ENCODE data around the gene ZNF202.
"Not testable (repeated sequence)": the region's sequence is repeated elsewhere in the genome, so short reads cannot be mapped to it uniquely, and the experiment has no call there.

The ZNF202 gene

GRCh38 chr11:123712627-123713026 is 28.8 kb downstream of the ZNF202 start:
- not testable (repeated sequence) for ATAC-seq, H3K36me3 Mint-ChIP-seq, H3K27ac Mint-ChIP-seq, H3K4me1 Mint-ChIP-seq, H3K4me3 Mint-ChIP-seq, H3K9me3 Mint-ChIP-seq
- peaks cover 20% of the 10 kb centered on the region for H3K27me3 Mint-ChIP-seq

- Mint-ChIP-seq H3K27ac (no peak overlapping the region), H3K36me3 (no peaks in the 10 kb centered on the region), H3K27me3 (peaks cover 24% of the 10 kb centered on the region), H3K9me3 (no peaks in the 10 kb centered on the region), H3K4me3 (no peak overlapping the region), H3K4me1 (peaks cover 5% of the 10 kb centered on the region)
- ATAC-seq, result no peak
Measured at GRCh38 chr11:123707606-123708205, 33.8 kb downstream of the ZNF202 start.

GRCh38 chr11:123707206-123707605 is 34.3 kb downstream of the ZNF202 start:
- H3K9me3 Mint-ChIP-seq, result no peaks in the 10 kb centered on the region
- no peak overlapping the region for H3K27ac Mint-ChIP-seq
- H3K4me3 Mint-ChIP-seq, result no peak overlapping the region
- H3K4me1 Mint-ChIP-seq, result peaks cover 10% of the 10 kb centered on the region
- H3K36me3 Mint-ChIP-seq, result no peaks in the 10 kb centered on the region
- no peak for ATAC-seq
- H3K27me3 Mint-ChIP-seq, result peaks cover 28% of the 10 kb centered on the region

DNA sequence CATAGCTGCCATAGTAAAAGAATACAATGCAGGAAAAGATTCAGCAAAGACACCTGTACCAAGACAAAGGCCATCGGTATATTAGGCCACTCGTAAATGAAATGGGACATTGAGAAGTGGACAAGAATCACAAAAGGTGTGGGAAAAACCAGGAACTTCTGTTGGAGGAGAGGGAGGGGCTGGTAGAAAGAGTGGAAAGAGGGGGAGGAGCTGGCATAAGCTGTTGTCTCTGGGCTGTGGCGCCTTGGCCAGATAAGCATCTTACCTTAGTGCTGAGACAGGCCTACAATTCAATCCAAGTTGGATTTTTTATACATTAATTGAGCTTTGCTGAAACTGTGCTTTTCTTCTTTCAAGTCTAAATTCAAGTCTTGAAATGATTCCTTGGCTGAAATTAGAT is 37.1 kb downstream of the ZNF202 start:
- H3K9me3 Mint-ChIP-seq, result no peaks in the 10 kb centered on the region
- H3K27me3 Mint-ChIP-seq, result peaks cover 21% of the 10 kb centered on the region
- H3K4me3 Mint-ChIP-seq, result no peak overlapping the region
- no peak overlapping the region for H3K27ac Mint-ChIP-seq
- no peak for ATAC-seq
- H3K4me1 Mint-ChIP-seq, result peaks cover 7% of the 10 kb centered on the region
- no peaks in the 10 kb centered on the region for H3K36me3 Mint-ChIP-seq

GRCh38 chr11:123702696-123703095 is 38.8 kb downstream of the ZNF202 start:
- peaks cover 7% of the 10 kb centered on the region for H3K4me1 Mint-ChIP-seq
- H3K27me3 Mint-ChIP-seq, result peaks cover 21% of the 10 kb centered on the region
- ATAC-seq, result no peak
- H3K36me3 Mint-ChIP-seq, result no peaks in the 10 kb centered on the region
- no peak overlapping the region for H3K27ac Mint-ChIP-seq
- no peak overlapping the region for H3K4me3 Mint-ChIP-seq
- no peaks in the 10 kb centered on the region for H3K9me3 Mint-ChIP-seq

GRCh38 chr11:123702139-123702538 is 39.3 kb downstream of the ZNF202 start:
- no peak for ATAC-seq
- peaks cover 7% of the 10 kb centered on the region for H3K4me1 Mint-ChIP-seq
- no peaks in the 10 kb centered on the region for H3K36me3 Mint-ChIP-seq
- no peaks in the 10 kb centered on the region for H3K9me3 Mint-ChIP-seq
- no peak overlapping the region for H3K27ac Mint-ChIP-seq
- H3K27me3 Mint-ChIP-seq, result peaks cover 21% of the 10 kb centered on the region
- H3K4me3 Mint-ChIP-seq, result no peak overlapping the region

DNA sequence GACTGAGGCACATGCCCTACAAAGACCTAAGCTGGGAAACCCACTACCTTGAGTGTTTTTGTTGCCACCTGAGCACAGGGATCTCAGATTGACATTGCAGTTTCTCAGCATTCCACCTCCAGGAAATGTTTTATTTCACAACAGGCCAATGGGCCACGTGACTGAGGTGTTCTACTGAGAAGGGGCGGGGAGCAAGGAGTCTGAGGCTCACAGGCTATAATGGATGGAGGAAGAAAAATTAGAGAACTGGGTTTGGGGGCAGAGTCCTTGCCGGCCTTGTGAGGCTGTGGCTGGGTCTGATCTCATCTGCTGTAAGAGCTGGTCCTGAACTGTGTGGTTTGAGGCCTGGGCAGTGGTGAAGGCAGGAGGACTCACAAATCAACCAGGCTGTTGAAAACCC is 40.7 kb downstream of the ZNF202 start:
- Mint-ChIP-seq H3K27me3 (peaks cover 21% of the 10 kb centered on the region), H3K4me1 (peaks cover 7% of the 10 kb centered on the region)

DNA sequence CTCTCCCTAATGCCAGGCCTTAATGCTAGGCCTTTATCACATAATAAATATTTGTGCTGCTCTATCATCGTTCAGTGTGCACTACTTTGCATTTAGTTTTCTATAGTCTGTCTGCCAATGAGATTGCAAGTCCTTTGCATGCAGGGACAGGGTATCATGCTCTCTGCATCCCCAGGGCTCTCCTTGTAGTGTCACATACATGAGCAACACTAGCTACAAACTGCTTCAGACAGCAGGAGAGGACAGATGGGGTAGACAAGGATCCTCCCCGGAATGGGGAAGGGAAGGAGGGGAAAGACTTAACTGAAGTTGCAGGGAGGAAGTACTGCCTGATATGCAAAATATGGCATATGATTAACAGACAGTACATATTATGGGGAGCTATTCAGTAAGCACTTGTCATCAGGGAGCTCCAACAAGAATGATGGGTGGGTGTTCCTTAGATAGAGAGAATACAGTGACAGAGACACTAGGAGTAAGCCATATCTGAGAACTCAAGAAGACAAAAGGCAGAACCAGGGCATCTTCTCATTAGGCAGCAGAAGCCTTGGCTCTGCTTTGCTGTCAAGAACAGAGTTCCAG is 42.8 kb downstream of the ZNF202 start:
- Mint-ChIP-seq H3K27me3 (peaks cover 16% of the 10 kb centered on the region), H3K9me3 (no peaks in the 10 kb centered on the region), H3K27ac (no peak overlapping the region), H3K4me1 (peaks cover 7% of the 10 kb centered on the region), H3K4me3 (no peak overlapping the region), H3K36me3 (no peaks in the 10 kb centered on the region)
- no peak for ATAC-seq

More for the DNA sequence above, 40.7 kb downstream of the ZNF202 start:
- no peak overlapping the region for H3K4me3 Mint-ChIP-seq
- no peak for ATAC-seq
- H3K27ac Mint-ChIP-seq, result no peak overlapping the region
- H3K9me3 Mint-ChIP-seq, result no peaks in the 10 kb centered on the region
- H3K36me3 Mint-ChIP-seq, result no peaks in the 10 kb centered on the region

DNA sequence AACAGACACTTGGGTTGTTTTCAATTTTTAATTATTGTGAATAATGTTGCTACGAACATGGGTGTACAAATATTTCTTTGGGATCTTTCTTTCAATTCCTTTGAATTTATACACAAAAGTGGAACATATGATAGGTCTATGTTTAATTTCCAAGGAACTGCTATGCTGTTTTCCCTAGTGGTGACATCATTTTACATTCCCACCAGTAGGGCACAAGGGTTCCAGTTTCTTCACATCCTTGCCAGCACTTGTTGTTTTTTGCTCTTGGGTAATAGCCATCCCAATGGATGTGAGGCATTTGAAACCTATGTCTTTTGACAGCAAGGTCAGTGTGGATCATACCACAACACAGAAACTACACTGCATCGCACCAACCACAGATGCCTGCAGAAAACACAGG is 45.3 kb downstream of the ZNF202 start:
- Mint-ChIP-seq H3K27me3 (no peaks in the 10 kb centered on the region), H3K4me1 (no peaks in the 10 kb centered on the region), H3K36me3 (no peaks in the 10 kb centered on the region), H3K27ac (no peak overlapping the region), H3K4me3 (no peak overlapping the region), H3K9me3 (no peaks in the 10 kb centered on the region)
- ATAC-seq, result no peak

GRCh38 chr11:123695231-123695630 is 46.2 kb downstream of the ZNF202 start:
- Mint-ChIP-seq H3K36me3 (no peaks in the 10 kb centered on the region), H3K27me3 (no peaks in the 10 kb centered on the region), H3K9me3 (no peaks in the 10 kb centered on the region), H3K4me3 (no peak overlapping the region), H3K27ac (no peak overlapping the region), H3K4me1 (no peaks in the 10 kb centered on the region)
- no peak for ATAC-seq

DNA sequence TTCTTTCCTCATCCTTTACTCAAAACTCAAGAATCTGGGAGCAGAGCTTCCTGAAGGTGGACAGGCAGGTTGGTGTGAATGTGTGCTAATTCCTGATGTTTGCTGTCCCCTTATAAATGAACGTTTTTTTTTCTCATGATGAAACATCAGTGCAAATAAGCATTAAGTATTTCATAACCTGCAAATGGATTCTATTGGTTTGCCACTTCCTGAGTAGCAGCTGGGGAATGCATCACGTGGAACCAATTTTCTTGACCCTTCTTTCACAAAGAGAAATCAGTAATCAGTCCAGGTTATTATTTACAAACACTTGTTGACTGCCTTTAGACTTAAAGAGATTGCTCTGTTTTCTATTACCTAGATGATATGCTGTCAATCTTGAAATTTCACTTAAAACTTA is 46.9 kb downstream of the ZNF202 start:
- no peak for ATAC-seq
- no peaks in the 10 kb centered on the region for H3K27me3 Mint-ChIP-seq
- no peaks in the 10 kb centered on the region for H3K9me3 Mint-ChIP-seq
- no peaks in the 10 kb centered on the region for H3K36me3 Mint-ChIP-seq
- H3K4me1 Mint-ChIP-seq, result no peaks in the 10 kb centered on the region
- H3K4me3 Mint-ChIP-seq, result no peak overlapping the region
- no peak overlapping the region for H3K27ac Mint-ChIP-seq

DNA sequence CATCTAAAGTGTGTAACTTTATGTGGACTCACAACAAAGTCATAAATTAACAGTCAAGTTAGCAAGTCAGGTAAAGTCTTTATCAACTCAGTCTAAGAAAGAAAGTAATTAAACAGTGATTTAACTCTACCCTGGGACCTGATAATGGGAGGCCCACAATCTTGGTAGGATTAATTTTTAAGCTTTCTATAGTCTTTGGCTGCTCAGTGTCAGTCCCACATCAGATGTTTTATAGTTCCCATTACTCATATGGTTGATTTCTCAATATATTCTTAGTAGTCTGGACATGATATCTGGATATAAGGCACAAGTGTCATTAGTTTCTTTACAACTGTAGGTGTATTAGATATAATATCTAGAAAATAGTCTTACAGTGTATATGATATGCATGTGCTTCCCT is 48.5 kb downstream of the ZNF202 start:
- no peak overlapping the region for H3K27ac Mint-ChIP-seq
- no peak overlapping the region for H3K4me3 Mint-ChIP-seq
- ATAC-seq, result no peak
- H3K9me3 Mint-ChIP-seq, result no peaks in the 10 kb centered on the region
- no peaks in the 10 kb centered on the region for H3K36me3 Mint-ChIP-seq
- H3K27me3 Mint-ChIP-seq, result peaks cover 2% of the 10 kb centered on the region
- H3K4me1 Mint-ChIP-seq, result no peaks in the 10 kb centered on the region

GRCh38 chr11:123690485-123690884 is 51.0 kb downstream of the ZNF202 start:
- no peak for ATAC-seq
- no peak overlapping the region for H3K27ac Mint-ChIP-seq
- H3K9me3 Mint-ChIP-seq, result no peaks in the 10 kb centered on the region
- peaks cover 10% of the 10 kb centered on the region for H3K27me3 Mint-ChIP-seq
- H3K36me3 Mint-ChIP-seq, result no peaks in the 10 kb centered on the region
- H3K4me3 Mint-ChIP-seq, result no peak overlapping the region
- H3K4me1 Mint-ChIP-seq, result no peaks in the 10 kb centered on the region

DNA sequence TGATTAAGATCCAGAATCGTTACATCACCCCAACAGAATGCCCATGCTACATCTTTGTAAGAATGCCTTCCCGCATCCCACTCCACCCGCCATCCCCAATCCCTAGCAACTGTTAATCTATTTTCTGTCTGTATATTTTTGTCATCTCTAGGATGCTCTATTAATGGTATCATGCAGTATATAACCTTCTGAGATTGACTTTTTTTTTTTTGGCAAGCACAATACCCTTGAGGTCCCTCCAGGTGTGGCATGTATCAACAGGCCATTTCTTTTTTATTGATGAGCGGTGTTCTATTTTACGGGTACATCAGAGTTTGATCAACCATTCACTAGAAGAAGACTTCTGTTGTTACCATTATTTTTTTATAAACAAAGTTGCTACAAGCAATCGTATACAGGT is 56.9 kb downstream of the ZNF202 start:
- no peaks in the 10 kb centered on the region for H3K9me3 Mint-ChIP-seq
- H3K4me1 Mint-ChIP-seq, result no peaks in the 10 kb centered on the region
- H3K27ac Mint-ChIP-seq, result no peak overlapping the region
- H3K36me3 Mint-ChIP-seq, result no peaks in the 10 kb centered on the region
- H3K27me3 Mint-ChIP-seq, result peaks cover 22% of the 10 kb centered on the region
- no peak overlapping the region for H3K4me3 Mint-ChIP-seq
- ATAC-seq, result no peak

- ATAC-seq, result no peak
- Mint-ChIP-seq H3K27me3 (peaks cover 22% of the 10 kb centered on the region), H3K36me3 (no peaks in the 10 kb centered on the region), H3K4me1 (no peaks in the 10 kb centered on the region), H3K27ac (no peak overlapping the region), H3K9me3 (no peaks in the 10 kb centered on the region), H3K4me3 (no peak overlapping the region)
Measured at GRCh38 chr11:123683428-123684170, 57.9 kb downstream of the ZNF202 start.
